Right lobe of liver (tissue), 4 donors: ENCODE results near the gene BLID.

ENCODE experiments used
- POLR2A ChIP-seq: fragments of 450-650 bp; IDR thresholded peaks from one replicate; pipeline ENCODE4 v1.6.1; 2017; ENCODE audit warnings: antibody characterized with exemption, mild to moderate bottlenecking
- TF ChIP-seq, protein P1 (sequence below), 4 donors: fragments of 200-600 bp in 3 of 4; fragments of 450-650 bp in 1 of 4; IDR thresholded peaks; one replicate each; pipeline versions ENCODE4 v1.5.1 to v1.8.0; 2016 to 2022; ENCODE audit warnings: antibody characterized with exemption in 4 of 4, mild to moderate bottlenecking in 2 of 4
- donor health status: DM: no; HTN: no; CAD: no.
- donor health status: DM: no; HTN: no; CAD: no.
- donor health status: DM: no; HTN: yes; CAD: no.

DNA sequence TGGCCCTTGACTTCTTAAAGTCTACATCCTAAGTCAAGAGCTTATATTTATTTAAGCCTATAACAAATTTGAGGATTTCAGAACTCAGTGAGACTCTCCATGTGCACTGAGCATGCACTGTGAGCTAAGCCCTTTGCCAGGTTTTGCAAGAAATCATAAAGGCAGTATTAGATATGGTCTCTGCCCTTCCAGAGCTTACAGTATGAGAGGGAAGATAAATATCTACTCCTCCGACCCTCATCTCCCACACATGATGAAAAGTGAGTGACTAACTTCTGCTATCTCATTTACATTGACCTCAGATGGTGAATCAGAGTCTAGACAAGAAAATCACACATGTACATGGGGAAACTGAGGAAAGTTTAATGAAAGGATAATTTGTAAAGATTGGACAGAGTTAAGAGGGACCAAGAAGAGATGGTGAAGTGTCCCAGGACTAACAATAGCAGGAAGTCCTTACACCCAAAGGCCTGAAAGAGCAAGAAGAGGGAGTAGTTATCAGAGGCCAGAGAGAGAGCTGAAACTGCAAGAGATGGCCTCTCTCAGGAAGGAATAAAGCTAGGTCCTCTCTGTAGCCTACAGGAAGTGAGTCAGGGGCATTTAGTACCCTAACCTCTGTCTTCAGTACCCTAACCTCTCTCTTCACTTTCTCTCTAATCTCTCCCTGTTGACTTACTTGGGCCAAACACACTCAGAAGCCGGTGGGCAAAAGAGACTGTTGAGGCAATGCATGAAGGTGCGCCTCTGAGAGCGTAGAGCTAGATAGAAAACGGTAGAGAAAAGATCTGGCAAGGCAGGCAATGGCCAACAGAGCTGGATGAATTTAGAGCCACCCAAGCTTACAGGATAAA lies 23.0 kb upstream of the BLID start:
- TF ChIP-seq, protein P1, sequence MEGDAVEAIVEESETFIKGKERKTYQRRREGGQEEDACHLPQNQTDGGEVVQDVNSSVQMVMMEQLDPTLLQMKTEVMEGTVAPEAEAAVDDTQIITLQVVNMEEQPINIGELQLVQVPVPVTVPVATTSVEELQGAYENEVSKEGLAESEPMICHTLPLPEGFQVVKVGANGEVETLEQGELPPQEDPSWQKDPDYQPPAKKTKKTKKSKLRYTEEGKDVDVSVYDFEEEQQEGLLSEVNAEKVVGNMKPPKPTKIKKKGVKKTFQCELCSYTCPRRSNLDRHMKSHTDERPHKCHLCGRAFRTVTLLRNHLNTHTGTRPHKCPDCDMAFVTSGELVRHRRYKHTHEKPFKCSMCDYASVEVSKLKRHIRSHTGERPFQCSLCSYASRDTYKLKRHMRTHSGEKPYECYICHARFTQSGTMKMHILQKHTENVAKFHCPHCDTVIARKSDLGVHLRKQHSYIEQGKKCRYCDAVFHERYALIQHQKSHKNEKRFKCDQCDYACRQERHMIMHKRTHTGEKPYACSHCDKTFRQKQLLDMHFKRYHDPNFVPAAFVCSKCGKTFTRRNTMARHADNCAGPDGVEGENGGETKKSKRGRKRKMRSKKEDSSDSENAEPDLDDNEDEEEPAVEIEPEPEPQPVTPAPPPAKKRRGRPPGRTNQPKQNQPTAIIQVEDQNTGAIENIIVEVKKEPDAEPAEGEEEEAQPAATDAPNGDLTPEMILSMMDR (IDR thresholded peaks at IDR 0.05) = no peak
- no peak for TF ChIP-seq POLR2A
